K562 (cell line): ENCODE measurements around the gene SYVN1. TPM values are rescaled to one million over a fixed set of nuclear protein-coding genes. Genes with fewer than 3 reads are reported as not detected.

ENCODE experiments used
- ATAC-seq: fragments of 200-7000 bp; cut with Tn5 transposase; 3 replicates; pipeline ENCODE4 v1.9.1; 2020; ENCODE audit warnings: moderate library complexity
- BruUV-seq: library from RNA; stranded (reverse); fragments of 400-500 nt; replicated peaks from 2 replicates; lab custom pipeline; 2021; lab: Mats Ljungman, UMichigan
- CTCF ChIA-PET: fragments of 300-600 bp; formaldehyde crosslinking; extraction: SDS; loops from one replicate; lab custom pipeline; 2021; ENCODE audit warnings: low intra/inter-chr PET ratio; lab: Yijun Ruan, JAX
- POLR2A ChIA-PET: fragments of 300-600, 350-650 bp; sonication (Branson Sonifier 250); formaldehyde crosslinking; extraction: SDS; loops from one replicate; lab custom pipeline; 2021; ENCODE audit warnings: antibody characterized with exemption, inconsistent platforms; lab: Yijun Ruan, JAX
- DNase-seq, 4 experiments: peaks; one replicate each; pipeline versions ENCODE4 v3.0.0 to v3.0.0-alpha.2; 2011 to 2018; ENCODE audit warnings: low spot score in 3 of 4, mixed read lengths in 3 of 4; ENCODE audit errors: extremely low read depth in 1 of 4
- FAIRE-seq: peaks from 2 replicates; lab custom pipeline; 2011; peaks lifted over from hg19 to GRCh38; lab: Jason Lieb, UNC
- H2AFZ ChIP-seq: 2 replicates; pipeline ENCODE4 v1.6.0; 2011; ENCODE audit warnings: low read depth, low read length, control low read depth, inconsistent platforms
- H3K27ac ChIP-seq: fragments of 200-600 bp; 3 replicates; pipeline ENCODE4 v1.8.0; 2011; ENCODE audit warnings: low read depth, mild to moderate bottlenecking, control low read depth, inconsistent platforms, low read length, moderate library complexity, mixed read lengths; ENCODE audit errors: extremely low read depth
- H3K27me3 ChIP-seq, 2 experiments: fragments of 300-600 bp in 1 of 2; 2 replicates in 1 of 2; 3 replicates in 1 of 2; pipeline versions ENCODE4 v1.6.0 to v1.8.0; 2011; ENCODE audit warnings: inconsistent platforms in 2 of 2, low read length in 2 of 2, mild to moderate bottlenecking in 1 of 2, mixed read lengths in 1 of 2, moderate library complexity in 1 of 2; ENCODE audit not compliant: control insufficient read depth in 2 of 2, insufficient read depth in 2 of 2
- H3K36me3 ChIP-seq: fragments of 300-600 bp; 3 replicates; pipeline ENCODE4 v1.8.0; 2011; ENCODE audit warnings: mild to moderate bottlenecking, low read length, inconsistent platforms; ENCODE audit not compliant: control insufficient read depth, insufficient read depth
- H3K4me1 ChIP-seq, 2 experiments: fragments of 200-600 bp in 1 of 2; replicated peaks in 1 of 2; 2 replicates in 1 of 2; 3 replicates in 1 of 2; pipeline versions ENCODE4 v1.5.1 to v1.8.0; 2011; ENCODE audit warnings: inconsistent platforms in 2 of 2, low read length in 2 of 2, mild to moderate bottlenecking in 1 of 2, mixed read lengths in 1 of 2, moderate library complexity in 1 of 2; ENCODE audit not compliant: control insufficient read depth in 2 of 2, insufficient read depth in 2 of 2
- H3K4me2 ChIP-seq: 2 replicates; pipeline ENCODE4 v1.6.1; 2011; ENCODE audit warnings: low read length, control low read depth, inconsistent platforms, mixed read lengths; ENCODE audit not compliant: insufficient read depth
- H3K4me3 ChIP-seq: fragments of 200-600 bp; sonication (generic), shearing (Covaris generic); 2 replicates; pipeline ENCODE4 v1.5.1; 2016; ENCODE audit warnings: control low read depth, inconsistent platforms
- H3K79me2 ChIP-seq: fragments of 200-600 bp; 3 replicates; pipeline ENCODE4 v1.8.0; 2011; ENCODE audit warnings: low read length, inconsistent platforms; ENCODE audit not compliant: control insufficient read depth, insufficient read depth
- H3K9ac ChIP-seq, 2 experiments: 2 replicates each; pipeline versions ENCODE4 v1.6.0 to v1.6.1; 2011; ENCODE audit warnings: low read depth in 2 of 2, low read length in 2 of 2, control low read depth in 1 of 2, inconsistent platforms in 1 of 2, mild to moderate bottlenecking in 1 of 2, mixed read lengths in 1 of 2; ENCODE audit not compliant: insufficient read depth in 1 of 2
- H3K9me1 ChIP-seq: one replicate; pipeline ENCODE4 v1.6.0; 2011; ENCODE audit warnings: inconsistent platforms, mild to moderate bottlenecking, low read length, moderate library complexity; ENCODE audit not compliant: control insufficient read depth, insufficient read depth
- H3K9me3 ChIP-seq: replicated peaks from 2 replicates; pipeline ENCODE4 v1.5.1; 2011; ENCODE audit warnings: low read depth, low read length, inconsistent platforms; ENCODE audit not compliant: control insufficient read depth, insufficient read depth
- H4K20me1 ChIP-seq: replicated peaks from 2 replicates; pipeline ENCODE4 v1.6.1; 2011; ENCODE audit warnings: low read length, inconsistent platforms, mixed read lengths; ENCODE audit not compliant: control insufficient read depth, insufficient read depth
- GTF2A2 ChIP-seq: IDR thresholded peaks from 2 replicates; pipeline ENCODE4 v1.6.1; 2016; ENCODE audit warnings: mild to moderate bottlenecking, missing genetic modification characterization, missing compliant biosample characterization
- MYC ChIP-seq, 2 experiments: fragments of 250-450 bp in 1 of 2; sonication (Bioruptor Pico) in 1 of 2; IDR thresholded peaks; 2 replicates each; pipeline versions ENCODE4 v1.5.1 to v1.6.1; 2012 to 2021; ENCODE audit warnings: low read depth in 2 of 2, borderline replicate concordance in 1 of 2, improper control_type of control experiment in 1 of 2, low read length in 1 of 2, mild to moderate bottlenecking in 1 of 2, moderate library complexity in 1 of 2
- RFX1 ChIP-seq: fragments of 450-650 bp; IDR thresholded peaks from 2 replicates; pipeline ENCODE4 v1.6.1; 2016; ENCODE audit warnings: mild to moderate bottlenecking, moderate library complexity
- SREBF1 ChIP-seq: fragments of 150-350 bp; IDR thresholded peaks from 2 replicates; pipeline ENCODE4 v1.6.1; 2014; ENCODE audit warnings: antibody characterized with exemption, low read depth, low read length, borderline replicate concordance
- ZNF224 ChIP-seq: sonication (generic); formaldehyde crosslinking; IDR thresholded peaks from 2 replicates; pipeline ENCODE4 v1.8.0; 2022; ENCODE audit warnings: mild to moderate bottlenecking, missing genetic modification reagents
- ZNF561 ChIP-seq: fragments of 450-650 bp; formaldehyde crosslinking; conservative IDR thresholded peaks from 2 replicates; pipeline ENCODE4 v1.4.0; 2020; ENCODE audit warnings: mild to moderate bottlenecking, moderate library complexity
- ZNF695 ChIP-seq: fragments of 450-650 bp; formaldehyde crosslinking; IDR thresholded peaks from 2 replicates; pipeline ENCODE4 v1.4.0; 2020; ENCODE audit warnings: mild to moderate bottlenecking, moderate library complexity
- WGBS: fragments of 100-300 bp; shearing (Covaris generic); methylation state at CpG from one replicate; pipeline ENCODE4 v1.1.6; 2016; ENCODE audit warnings: low coverage, mixed read lengths; ENCODE audit not compliant: insufficient coverage; ENCODE audit errors: missing lambda C conversion rate; 5-methylcytosine and 5-hydroxymethylcytosine counted together
- in situ Hi-C: fragments of 300-500 bp; cut with MboI; formaldehyde crosslinking; loops from 4 replicates; pipeline ENCODE4 v1.15.0; 2018; ENCODE audit warnings: inconsistent platforms, mixed read lengths
- intact Hi-C: fragments of 100-400 bp; cut with micrococcal nuclease; formaldehyde crosslinking; loops from 2 replicates; pipeline ENCODE4 v1.14.2; 2022
- polyA plus RNA-seq, 8 experiments: library from polyadenylated mRNA; depleted of rRNA in 4 of 8; stranded (reverse) in 5 of 8; unstranded in 3 of 8; fragments of >200 nt; fragmentation: Nextera tagmentation in 2 of 8; fragmentation: Illumina TruSeq in 1 of 8; extraction: Ambion mirVana in 2 of 8; extraction: Trizol in 1 of 8; gene quantifications; 2 replicates each; pipeline versions ENCODE4 v1.2.1 to v1.2.3, GENCODE V29; 2011 to 2014; ENCODE audit warnings: inconsistent platforms in 1 of 8, missing spikeins in 1 of 8
- total RNA-seq, 7 experiments: library from RNA; depleted of rRNA in 6 of 7; stranded (reverse); fragments of >200 nt in 6 of 7; fragmentation: Illumina TruSeq in 2 of 7; extraction: Trizol in 2 of 7; gene quantifications; 2 replicates each; pipeline versions ENCODE4 v1.2.1 to v1.2.3, GENCODE V29; 2011 to 2021; ENCODE audit warnings: low replicate concordance in 1 of 7

The SYVN1 gene
- total and polyA plus RNA-seq, 9 of the 15 experiments (the other 6 are each of a cell fraction or from before 2014, with no cell fraction given) = 0.41 to 47.4 (median 9.9) TPM

DNA sequence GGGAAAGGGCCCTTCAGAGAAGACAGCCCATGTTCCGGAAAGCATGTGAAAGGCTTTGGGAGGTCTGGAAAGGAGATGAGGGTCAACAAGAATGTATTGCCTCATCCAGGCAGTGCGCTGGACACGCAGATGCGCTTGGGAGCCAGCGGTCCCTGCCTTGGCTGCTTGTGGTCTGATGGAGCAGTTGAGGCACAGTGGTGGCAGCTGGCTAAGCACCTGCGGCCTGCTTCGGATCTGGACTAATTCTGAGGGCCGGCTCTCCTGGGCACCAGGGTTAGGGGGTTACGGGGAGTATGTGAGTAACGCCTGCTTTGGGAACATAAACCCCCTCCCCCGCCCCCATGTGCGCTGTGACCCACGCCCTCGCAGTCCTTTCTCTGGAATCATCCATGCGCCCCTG is 27.2 kb downstream of the SYVN1 start:
- Histone ChIP-seq H3K36me3 (peaks cover 32% of the 10 kb centered on the region; the same call in 1 of the 3 replicates), H3K27me3 (no peaks in the 10 kb centered on the region), H3K9me3 (no peaks in the 10 kb centered on the region), H3K79me2 (peaks cover 5% of the 10 kb centered on the region; the same call in 1 of the 3 replicates), H4K20me1 (no peaks in the 10 kb centered on the region), H3K9me1 (no peaks in the 10 kb centered on the region), H3K27ac (no peak overlapping the region), H3K4me1 (peaks cover 9 to 29% of the 10 kb centered on the region in 2 experiments; a peak in 4 of 5 replicates), H3K4me3 (no peak overlapping the region), H2AFZ (no peak overlapping the region), H3K9ac (peak overlapping the region in 1 of 2 experiments; percentile 59; a peak in 1 of 4 replicates), H3K4me2 (no peak overlapping the region)
- ChIA-PET CTCF (no interaction called here), POLR2A (interaction anchor here (0.6 to 7.2 kb wide), 2 partner anchors 10 to 723 kb away, joined by 3 to 92 read pairs; partner anchors contain the start of gene VPS51)
- TF ChIP-seq MYC (IDR thresholded peaks at IDR 0.05; ENCODE audit: low read depth, low read length) = no peak
- TF ChIP-seq MYC (CRISPR knock-in tag; IDR thresholded peaks at IDR 0.05; ENCODE audit: borderline replicate concordance, low read depth) = no peak
- no peak for TF ChIP-seq ZNF561
- no peak for TF ChIP-seq RFX1
- TF ChIP-seq ZNF695 (CRISPR knock-in tag) = no peak
- TF ChIP-seq SREBF1 = no peak
- no peak for TF ChIP-seq ZNF224 (CRISPR knock-in tag)
- TF ChIP-seq GTF2A2 = no peak
- no peak for FAIRE-seq
- in situ Hi-C loops = no loop called here
- no TSS peak for BruUV-seq
- no peak for ATAC-seq
- no peak for DNase-seq
- WGBS = 87% methylated on average over 11 of the region's 15 CpGs
- intact Hi-C loops = no loop called here
